ENCODE results near the gene RIN2.

The RIN2 gene

GRCh38 chr20:19758133-19758500, at the start of gene RIN2:
Gene RIN2 (plus strand): TSS chr20:19758258. CDS start chr20:19889602, 131,344 bp downstream.
- no peak for DNase-seq (ENCODE audit: low read depth, low spot score)

GRCh38 chr20:19709635-19710335, 48.3 kb upstream of the RIN2 start:
- no peak for DNase-seq (ENCODE audit: low read depth, low spot score)

GRCh38 chr20:19710336-19711120, 47.5 kb upstream of the RIN2 start:
- no peak for DNase-seq (ENCODE audit: low read depth, low spot score)

GRCh38 chr20:19711126-19711525, 46.9 kb upstream of the RIN2 start:
- no peak for DNase-seq (ENCODE audit: low read depth, low spot score)

- DNase-seq (ENCODE audit: low read depth, low spot score) = no peak
These were observed 45.3 kb upstream of the RIN2 start for GRCh38 chr20:19712721-19713260.

- DNase-seq (ENCODE audit: low read depth, low spot score) = no peak
These were observed 44.1 kb upstream of the RIN2 start for GRCh38 chr20:19713822-19714578.

- no peak for DNase-seq (ENCODE audit: low read depth, low spot score)
These were observed 43.5 kb upstream of the RIN2 start for GRCh38 chr20:19714579-19714840.

- DNase-seq (ENCODE audit: low read depth, low spot score) = no peak
These were observed 42.1 kb upstream of the RIN2 start for GRCh38 chr20:19715986-19716385.

GRCh38 chr20:19718880-19719279, 39.2 kb upstream of the RIN2 start:
- no peak for DNase-seq (ENCODE audit: low read depth, low spot score)

- DNase-seq (ENCODE audit: low read depth, low spot score) = no peak
These were observed 37.1 kb upstream of the RIN2 start for GRCh38 chr20:19720991-19721390.

GRCh38 chr20:19723051-19723450, 35.0 kb upstream of the RIN2 start:
- no peak for DNase-seq (ENCODE audit: low read depth, low spot score)

GRCh38 chr20:19723813-19724430, 34.1 kb upstream of the RIN2 start:
- DNase-seq (ENCODE audit: low read depth, low spot score) = no peak

- DNase-seq (ENCODE audit: low read depth, low spot score) = no peak
These were observed 32.7 kb upstream of the RIN2 start for GRCh38 chr20:19725373-19725772.

- DNase-seq (ENCODE audit: low read depth, low spot score) = no peak
These were observed 32.1 kb upstream of the RIN2 start for GRCh38 chr20:19725814-19726525.

GRCh38 chr20:19727251-19727847, 30.7 kb upstream of the RIN2 start:
- DNase-seq (ENCODE audit: low read depth, low spot score) = no peak

- DNase-seq (ENCODE audit: low read depth, low spot score) = no peak
These were observed 28.4 kb upstream of the RIN2 start for GRCh38 chr20:19729672-19730071.

- DNase-seq (ENCODE audit: low read depth, low spot score) = no peak
These were observed 27.4 kb upstream of the RIN2 start for GRCh38 chr20:19730706-19731105.

GRCh38 chr20:19734811-19735210, 23.2 kb upstream of the RIN2 start:
- no peak for DNase-seq (ENCODE audit: low read depth, low spot score)

GRCh38 chr20:19735446-19735845, 22.6 kb upstream of the RIN2 start:
- no peak for DNase-seq (ENCODE audit: low read depth, low spot score)

GRCh38 chr20:19737025-19737424, 21.0 kb upstream of the RIN2 start:
- no peak for DNase-seq (ENCODE audit: low read depth, low spot score)

GRCh38 chr20:19738951-19739350, 19.1 kb upstream of the RIN2 start:
- no peak for DNase-seq (ENCODE audit: low read depth, low spot score)
